Measurements from ENCODE around the gene ARID4B.
A peak's percentile ranks its signal among the peaks of the same experiment; 100 is the strongest.
"Not testable (repeated sequence)": the region's sequence is repeated elsewhere in the genome, so short reads cannot be mapped to it uniquely, and the experiment has no call there.

Gene ARID4B

GRCh38 chr1:235160957-235161684 lies 166.9 kb downstream of the ARID4B start, which contains the start of gene RBM34:
TSS of gene RBM34 (minus strand) at chr1:235161250. CDS start at chr1:235161226, 24 bp downstream.
- H3K27ac ChIP-seq = peak within 1 kb of the TSS; percentile 85 to 94
- peak within 1 kb of the TSS; percentile 85 for H3K4me3 ChIP-seq
- DNase-seq (ENCODE audit: low spot score) = peak; percentile 94
- no peak for TF ChIP-seq CTCF (IDR thresholded peaks at IDR 0.05)

GRCh38 chr1:235160383-235160956 lies 167.5 kb downstream of the ARID4B start:
- DNase-seq (ENCODE audit: low spot score) = no peak

GRCh38 chr1:235159930-235160329 lies 168.0 kb downstream of the ARID4B start:
- H3K4me3 ChIP-seq = peak overlapping the region; percentile 85
- not testable (repeated sequence) for DNase-seq (ENCODE audit: low spot score); H3K27ac ChIP-seq

More at GRCh38 chr1:235160383-235160956, 167.5 kb downstream of the ARID4B start:
- Histone ChIP-seq H3K27ac (peak overlapping the region; percentile 85 to 94), H3K4me3 (peak overlapping the region; percentile 85)
- TF ChIP-seq CTCF (IDR thresholded peaks at IDR 0.05) = no peak

- not testable (repeated sequence) for DNase-seq (ENCODE audit: low spot score); H3K27ac ChIP-seq; H3K4me3 ChIP-seq
Measured at GRCh38 chr1:235159284-235159683, 168.7 kb downstream of the ARID4B start.

- TF ChIP-seq CTCF (IDR thresholded peaks at IDR 0.05) = no peak
- no peak overlapping the region for H3K4me3 ChIP-seq
- no peak for DNase-seq (ENCODE audit: low spot score)
- no peak overlapping the region for H3K27ac ChIP-seq
Measured at GRCh38 chr1:235158680-235159079, 169.3 kb downstream of the ARID4B start.

GRCh38 chr1:235157150-235157549 lies 170.8 kb downstream of the ARID4B start:
- TF ChIP-seq CTCF (IDR thresholded peaks at IDR 0.05) = no peak
- H3K4me3 ChIP-seq = no peak overlapping the region
- no peak overlapping the region for H3K27ac ChIP-seq
- DNase-seq (ENCODE audit: low spot score) = no peak

- no peak for TF ChIP-seq CTCF (IDR thresholded peaks at IDR 0.05)
- H3K27ac ChIP-seq = no peak overlapping the region
- DNase-seq (ENCODE audit: low spot score) = no peak
- no peak overlapping the region for H3K4me3 ChIP-seq
Measured at GRCh38 chr1:235156740-235157139, 171.2 kb downstream of the ARID4B start.

GRCh38 chr1:235156265-235156664 lies 171.7 kb downstream of the ARID4B start:
- Histone ChIP-seq H3K27ac (no peak overlapping the region), H3K4me3 (no peak overlapping the region)
- no peak for DNase-seq (ENCODE audit: low spot score)
- no peak for TF ChIP-seq CTCF (IDR thresholded peaks at IDR 0.05)

Data from coronary artery (tissue), 2 donors.